Measurements from ENCODE around the gene KBTBD12.
"Not testable (repeated sequence)": the region's sequence is repeated elsewhere in the genome, so short reads cannot be mapped to it uniquely, and the experiment has no call there.

The KBTBD12 gene

GRCh38 chr3:127915115-127915936 lies at the start of gene KBTBD12:
Gene KBTBD12, plus strand, starts transcription at chr3:127915232. Its CDS starts 7,830 bp downstream, at chr3:127923062.
- in situ Hi-C loops (cut with HindIII; ENCODE audit: low pct_unique_long_range_greater_than_20kb, low sequenced_read_pairs) = no loop called here
- no peak for TF ChIP-seq JUND (IDR thresholded peaks at IDR 0.05; ENCODE audit: low read depth)
- no peak for DNase-seq (ENCODE audit: low read depth in 1 of 2, low spot score in 1 of 2)

- in situ Hi-C loops (cut with HindIII; ENCODE audit: low pct_unique_long_range_greater_than_20kb, low sequenced_read_pairs) = no loop called here
- no peak for DNase-seq (ENCODE audit: low read depth in 1 of 2, low spot score in 1 of 2)
- TF ChIP-seq JUND (IDR thresholded peaks at IDR 0.05; ENCODE audit: low read depth) = no peak
Measured at GRCh38 chr3:127865941-127866340, 49.1 kb upstream of the KBTBD12 start.

GRCh38 chr3:127867412-127867811 lies 47.6 kb upstream of the KBTBD12 start:
- in situ Hi-C loops (cut with HindIII; ENCODE audit: low pct_unique_long_range_greater_than_20kb, low sequenced_read_pairs) = no loop called here
- no peak for TF ChIP-seq JUND (IDR thresholded peaks at IDR 0.05; ENCODE audit: low read depth)

GRCh38 chr3:127867986-127868385 lies 47.0 kb upstream of the KBTBD12 start:
- in situ Hi-C loops (cut with HindIII; ENCODE audit: low pct_unique_long_range_greater_than_20kb, low sequenced_read_pairs) = no loop called here
- no peak for TF ChIP-seq JUND (IDR thresholded peaks at IDR 0.05; ENCODE audit: low read depth)
- no peak for DNase-seq (ENCODE audit: low read depth in 1 of 2, low spot score in 1 of 2)

More at GRCh38 chr3:127867412-127867811, 47.6 kb upstream of the KBTBD12 start:
- DNase-seq (ENCODE audit: low read depth in 1 of 2, low spot score in 1 of 2) = no peak

- no peak for TF ChIP-seq JUND (IDR thresholded peaks at IDR 0.05; ENCODE audit: low read depth)
- DNase-seq (ENCODE audit: low read depth in 1 of 2, low spot score in 1 of 2) = no peak
- in situ Hi-C loops (cut with HindIII; ENCODE audit: low pct_unique_long_range_greater_than_20kb, low sequenced_read_pairs) = no loop called here
Measured at GRCh38 chr3:127870156-127870555, 44.9 kb upstream of the KBTBD12 start.

- DNase-seq (ENCODE audit: low read depth in 1 of 2, low spot score in 1 of 2); in situ Hi-C loops (cut with HindIII; ENCODE audit: low pct_unique_long_range_greater_than_20kb, low sequenced_read_pairs): not testable (repeated sequence)
Measured at GRCh38 chr3:127874097-127874496, 40.9 kb upstream of the KBTBD12 start.

GRCh38 chr3:127881586-127881985 lies 33.4 kb upstream of the KBTBD12 start:
- TF ChIP-seq JUND (IDR thresholded peaks at IDR 0.05; ENCODE audit: low read depth) = no peak
- in situ Hi-C loops (cut with HindIII; ENCODE audit: low pct_unique_long_range_greater_than_20kb, low sequenced_read_pairs) = no loop called here
- no peak for DNase-seq (ENCODE audit: low read depth in 1 of 2, low spot score in 1 of 2)

GRCh38 chr3:127884041-127884440 lies 31.0 kb upstream of the KBTBD12 start:
- no peak for TF ChIP-seq JUND (IDR thresholded peaks at IDR 0.05; ENCODE audit: low read depth)
- in situ Hi-C loops (cut with HindIII; ENCODE audit: low pct_unique_long_range_greater_than_20kb, low sequenced_read_pairs) = no loop called here

GRCh38 chr3:127886231-127886955 lies 28.6 kb upstream of the KBTBD12 start:
- in situ Hi-C loops (cut with HindIII; ENCODE audit: low pct_unique_long_range_greater_than_20kb, low sequenced_read_pairs) = no loop called here
- no peak for TF ChIP-seq JUND (IDR thresholded peaks at IDR 0.05; ENCODE audit: low read depth)
- DNase-seq (ENCODE audit: low read depth in 1 of 2, low spot score in 1 of 2) = no peak

More at GRCh38 chr3:127884041-127884440, 31.0 kb upstream of the KBTBD12 start:
- DNase-seq (ENCODE audit: low read depth in 1 of 2, low spot score in 1 of 2) = no peak

- no peak for TF ChIP-seq JUND (IDR thresholded peaks at IDR 0.05; ENCODE audit: low read depth)
- DNase-seq (ENCODE audit: low read depth in 1 of 2, low spot score in 1 of 2) = no peak
- in situ Hi-C loops (cut with HindIII; ENCODE audit: low pct_unique_long_range_greater_than_20kb, low sequenced_read_pairs) = no loop called here
Measured at GRCh38 chr3:127886956-127887231, 28.1 kb upstream of the KBTBD12 start.

GRCh38 chr3:127887321-127887720 lies 27.7 kb upstream of the KBTBD12 start:
- in situ Hi-C loops (cut with HindIII; ENCODE audit: low pct_unique_long_range_greater_than_20kb, low sequenced_read_pairs) = no loop called here
- TF ChIP-seq JUND (IDR thresholded peaks at IDR 0.05; ENCODE audit: low read depth) = no peak
- no peak for DNase-seq (ENCODE audit: low read depth in 1 of 2, low spot score in 1 of 2)

- in situ Hi-C loops (cut with HindIII; ENCODE audit: low pct_unique_long_range_greater_than_20kb, low sequenced_read_pairs) = no loop called here
- no peak for DNase-seq (ENCODE audit: low read depth in 1 of 2, low spot score in 1 of 2)
- TF ChIP-seq JUND (IDR thresholded peaks at IDR 0.05; ENCODE audit: low read depth) = no peak
Measured at GRCh38 chr3:127888156-127888555, 26.9 kb upstream of the KBTBD12 start.

- in situ Hi-C loops (cut with HindIII; ENCODE audit: low pct_unique_long_range_greater_than_20kb, low sequenced_read_pairs) = no loop called here
- no peak for TF ChIP-seq JUND (IDR thresholded peaks at IDR 0.05; ENCODE audit: low read depth)
- DNase-seq (ENCODE audit: low read depth in 1 of 2, low spot score in 1 of 2) = no peak
Measured at GRCh38 chr3:127888564-127889107, 26.4 kb upstream of the KBTBD12 start.
